K562 (cell line): ENCODE results near the gene ARHGEF26.

ENCODE experiments used
- FOS ChIP-seq: IDR thresholded peaks from 3 replicates; pipeline ENCODE4 v1.6.1; 2011; ENCODE audit not compliant: insufficient read length; ENCODE audit errors: extremely low read depth
- IFI16 ChIP-seq: fragments of 250-450 bp; sonication (Bioruptor Pico); IDR thresholded peaks from 2 replicates; pipeline ENCODE4 v2.1.2; 2022; ENCODE audit warnings: mild to moderate bottlenecking, inconsistent platforms
- JUN ChIP-seq, 2 experiments: sonication (generic) in 1 of 2; formaldehyde crosslinking in 1 of 2; IDR thresholded peaks; 2 replicates each; pipeline versions ENCODE4 v1.6.1 to v1.8.0; 2012 to 2022; ENCODE audit warnings: borderline replicate concordance in 2 of 2, mild to moderate bottlenecking in 2 of 2, improper control_type of control experiment in 1 of 2, low read depth in 1 of 2, low read length in 1 of 2, missing genetic modification reagents in 1 of 2
- PHTF2 ChIP-seq: fragments of 250-450 bp; sonication (Bioruptor Pico); IDR thresholded peaks from 2 replicates; pipeline ENCODE4 v1.5.0; 2021; ENCODE audit warnings: mild to moderate bottlenecking
- SAP30 ChIP-seq: fragments of 200-600 bp; sonication (generic); IDR thresholded peaks from 2 replicates; pipeline ENCODE4 v1.6.1; 2012; ENCODE audit warnings: borderline replicate concordance, low read depth, mild to moderate bottlenecking, moderate library complexity, low read length, control low read depth, inconsistent platforms; ENCODE audit not compliant: insufficient read depth, poor library complexity, severe bottlenecking
- YBX1 ChIP-seq: fragments of 450-650 bp; IDR thresholded peaks from 2 replicates; pipeline ENCODE4 v1.7.1; 2016; ENCODE audit warnings: mild to moderate bottlenecking
- TF ChIP-seq, protein P1 (sequence below), 3 experiments: IDR thresholded peaks in 2 of 3; conservative IDR thresholded peaks in 1 of 3; 2 replicates each; pipeline ENCODE4 v1.5.1; 2011 to 2012; ENCODE audit warnings: low read length in 3 of 3, mild to moderate bottlenecking in 3 of 3, control low read depth in 2 of 3, improper control_type of control experiment in 1 of 3, inconsistent platforms in 1 of 3, low read depth in 1 of 3, mixed read lengths in 1 of 3, moderate library complexity in 1 of 3; ENCODE audit not compliant: insufficient read depth in 2 of 3
- TF ChIP-seq, protein P2 (sequence below): fragments of 450-650 bp; IDR thresholded peaks from 2 replicates; pipeline ENCODE4 v1.6.1; 2018; ENCODE audit not compliant: partially characterized antibody
- TF ChIP-seq, protein P3 (sequence below): fragments of 450-650 bp; IDR thresholded peaks from 2 replicates; pipeline ENCODE4 v1.6.1; 2017; ENCODE audit warnings: antibody characterized with exemption
- TF ChIP-seq, protein P4 (sequence below): sonication (generic); formaldehyde crosslinking; IDR thresholded peaks from 2 replicates; pipeline ENCODE4 v1.5.0; 2020; ENCODE audit warnings: missing genetic modification reagents

DNA sequence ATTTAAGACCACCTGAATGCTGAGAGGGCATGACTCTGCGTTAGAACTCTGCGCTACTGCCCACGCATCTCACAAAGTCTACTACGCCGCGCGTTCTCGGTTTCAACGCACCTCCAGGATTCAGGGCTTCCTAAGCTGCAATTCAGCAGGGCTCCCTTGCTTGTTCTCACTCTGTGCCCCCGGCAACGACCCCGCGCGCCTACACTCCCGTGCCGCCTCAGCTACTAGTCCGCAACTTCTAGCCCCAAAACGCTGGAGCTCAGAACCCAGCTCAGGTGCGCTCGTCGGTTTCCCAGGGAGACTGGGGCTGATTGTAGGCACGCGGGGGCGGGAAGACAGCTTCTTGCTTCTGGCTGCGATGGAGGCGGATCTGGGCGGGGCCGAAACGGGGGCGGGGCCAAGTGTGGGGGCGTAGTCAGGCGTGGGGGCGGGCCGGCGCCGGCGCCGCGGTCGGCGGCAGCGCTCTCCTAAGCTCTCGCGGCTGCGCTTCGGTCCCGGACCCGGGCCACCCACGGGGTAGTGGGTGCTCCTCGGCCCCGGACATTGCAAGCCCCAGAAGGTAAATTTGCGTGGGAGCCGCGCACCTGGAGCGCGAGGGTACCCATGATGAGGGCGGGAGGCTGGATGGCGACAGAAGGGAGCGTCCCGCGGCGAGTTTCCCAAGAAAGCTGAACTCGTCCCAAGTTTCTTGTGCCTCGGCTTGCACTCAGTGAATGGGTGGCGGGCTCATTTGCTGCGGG lies at the start of gene ARHGEF26:
- TF ChIP-seq YBX1 (no peak), FOS (no peak), IFI16 (no peak), JUN (IDR thresholded peaks at IDR 0.05; ENCODE audit: borderline replicate concordance, low read depth, low read length) (no peak), JUN (CRISPR knock-in tag; IDR thresholded peaks at IDR 0.05; ENCODE audit: borderline replicate concordance) (no peak), PHTF2 (CRISPR knock-in tag) (no peak), SAP30 (no peak)
- TF ChIP-seq, protein P1, sequence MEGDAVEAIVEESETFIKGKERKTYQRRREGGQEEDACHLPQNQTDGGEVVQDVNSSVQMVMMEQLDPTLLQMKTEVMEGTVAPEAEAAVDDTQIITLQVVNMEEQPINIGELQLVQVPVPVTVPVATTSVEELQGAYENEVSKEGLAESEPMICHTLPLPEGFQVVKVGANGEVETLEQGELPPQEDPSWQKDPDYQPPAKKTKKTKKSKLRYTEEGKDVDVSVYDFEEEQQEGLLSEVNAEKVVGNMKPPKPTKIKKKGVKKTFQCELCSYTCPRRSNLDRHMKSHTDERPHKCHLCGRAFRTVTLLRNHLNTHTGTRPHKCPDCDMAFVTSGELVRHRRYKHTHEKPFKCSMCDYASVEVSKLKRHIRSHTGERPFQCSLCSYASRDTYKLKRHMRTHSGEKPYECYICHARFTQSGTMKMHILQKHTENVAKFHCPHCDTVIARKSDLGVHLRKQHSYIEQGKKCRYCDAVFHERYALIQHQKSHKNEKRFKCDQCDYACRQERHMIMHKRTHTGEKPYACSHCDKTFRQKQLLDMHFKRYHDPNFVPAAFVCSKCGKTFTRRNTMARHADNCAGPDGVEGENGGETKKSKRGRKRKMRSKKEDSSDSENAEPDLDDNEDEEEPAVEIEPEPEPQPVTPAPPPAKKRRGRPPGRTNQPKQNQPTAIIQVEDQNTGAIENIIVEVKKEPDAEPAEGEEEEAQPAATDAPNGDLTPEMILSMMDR (IDR thresholded peaks at IDR 0.05 in 2 of 3, conservative IDR thresholded peaks at IDR 0.05 in 1 of 3; ENCODE audit: insufficient read depth in 2 of 3, low read depth in 1 of 3, low read length in 3 of 3): no peak
- TF ChIP-seq, protein P2, sequence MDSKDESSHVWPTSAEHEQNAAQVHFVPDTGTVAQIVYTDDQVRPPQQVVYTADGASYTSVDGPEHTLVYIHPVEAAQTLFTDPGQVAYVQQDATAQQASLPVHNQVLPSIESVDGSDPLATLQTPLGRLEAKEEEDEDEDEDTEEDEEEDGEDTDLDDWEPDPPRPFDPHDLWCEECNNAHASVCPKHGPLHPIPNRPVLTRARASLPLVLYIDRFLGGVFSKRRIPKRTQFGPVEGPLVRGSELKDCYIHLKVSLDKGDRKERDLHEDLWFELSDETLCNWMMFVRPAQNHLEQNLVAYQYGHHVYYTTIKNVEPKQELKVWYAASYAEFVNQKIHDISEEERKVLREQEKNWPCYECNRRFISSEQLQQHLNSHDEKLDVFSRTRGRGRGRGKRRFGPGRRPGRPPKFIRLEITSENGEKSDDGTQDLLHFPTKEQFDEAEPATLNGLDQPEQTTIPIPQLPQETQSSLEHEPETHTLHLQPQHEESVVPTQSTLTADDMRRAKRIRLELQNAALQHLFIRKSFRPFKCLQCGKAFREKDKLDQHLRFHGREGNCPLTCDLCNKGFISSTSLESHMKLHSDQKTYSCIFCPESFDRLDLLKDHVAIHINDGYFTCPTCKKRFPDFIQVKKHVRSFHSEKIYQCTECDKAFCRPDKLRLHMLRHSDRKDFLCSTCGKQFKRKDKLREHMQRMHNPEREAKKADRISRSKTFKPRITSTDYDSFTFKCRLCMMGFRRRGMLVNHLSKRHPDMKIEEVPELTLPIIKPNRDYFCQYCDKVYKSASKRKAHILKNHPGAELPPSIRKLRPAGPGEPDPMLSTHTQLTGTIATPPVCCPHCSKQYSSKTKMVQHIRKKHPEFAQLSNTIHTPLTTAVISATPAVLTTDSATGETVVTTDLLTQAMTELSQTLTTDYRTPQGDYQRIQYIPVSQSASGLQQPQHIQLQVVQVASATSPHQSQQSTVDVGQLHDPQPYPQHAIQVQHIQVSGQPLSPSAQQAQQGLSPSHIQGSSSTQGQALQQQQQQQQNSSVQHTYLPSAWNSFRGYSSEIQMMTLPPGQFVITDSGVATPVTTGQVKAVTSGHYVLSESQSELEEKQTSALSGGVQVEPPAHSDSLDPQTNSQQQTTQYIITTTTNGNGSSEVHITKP: no peak
- TF ChIP-seq, protein P3, sequence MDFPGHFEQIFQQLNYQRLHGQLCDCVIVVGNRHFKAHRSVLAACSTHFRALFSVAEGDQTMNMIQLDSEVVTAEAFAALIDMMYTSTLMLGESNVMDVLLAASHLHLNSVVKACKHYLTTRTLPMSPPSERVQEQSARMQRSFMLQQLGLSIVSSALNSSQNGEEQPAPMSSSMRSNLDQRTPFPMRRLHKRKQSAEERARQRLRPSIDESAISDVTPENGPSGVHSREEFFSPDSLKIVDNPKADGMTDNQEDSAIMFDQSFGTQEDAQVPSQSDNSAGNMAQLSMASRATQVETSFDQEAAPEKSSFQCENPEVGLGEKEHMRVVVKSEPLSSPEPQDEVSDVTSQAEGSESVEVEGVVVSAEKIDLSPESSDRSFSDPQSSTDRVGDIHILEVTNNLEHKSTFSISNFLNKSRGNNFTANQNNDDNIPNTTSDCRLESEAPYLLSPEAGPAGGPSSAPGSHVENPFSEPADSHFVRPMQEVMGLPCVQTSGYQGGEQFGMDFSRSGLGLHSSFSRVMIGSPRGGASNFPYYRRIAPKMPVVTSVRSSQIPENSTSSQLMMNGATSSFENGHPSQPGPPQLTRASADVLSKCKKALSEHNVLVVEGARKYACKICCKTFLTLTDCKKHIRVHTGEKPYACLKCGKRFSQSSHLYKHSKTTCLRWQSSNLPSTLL: no peak
- TF ChIP-seq, protein P4, sequence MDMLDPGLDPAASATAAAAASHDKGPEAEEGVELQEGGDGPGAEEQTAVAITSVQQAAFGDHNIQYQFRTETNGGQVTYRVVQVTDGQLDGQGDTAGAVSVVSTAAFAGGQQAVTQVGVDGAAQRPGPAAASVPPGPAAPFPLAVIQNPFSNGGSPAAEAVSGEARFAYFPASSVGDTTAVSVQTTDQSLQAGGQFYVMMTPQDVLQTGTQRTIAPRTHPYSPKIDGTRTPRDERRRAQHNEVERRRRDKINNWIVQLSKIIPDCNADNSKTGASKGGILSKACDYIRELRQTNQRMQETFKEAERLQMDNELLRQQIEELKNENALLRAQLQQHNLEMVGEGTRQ (CRISPR knock-in tag): no peak
